ENCODE measurements around the gene GRPEL1. TPM values are rescaled to one million over a fixed set of nuclear protein-coding genes. Genes with fewer than 3 reads are reported as not detected.

GRPEL1 gene
- total RNA-seq, 1 experiment from 2014 or later, result 74.5 TPM

DNA sequence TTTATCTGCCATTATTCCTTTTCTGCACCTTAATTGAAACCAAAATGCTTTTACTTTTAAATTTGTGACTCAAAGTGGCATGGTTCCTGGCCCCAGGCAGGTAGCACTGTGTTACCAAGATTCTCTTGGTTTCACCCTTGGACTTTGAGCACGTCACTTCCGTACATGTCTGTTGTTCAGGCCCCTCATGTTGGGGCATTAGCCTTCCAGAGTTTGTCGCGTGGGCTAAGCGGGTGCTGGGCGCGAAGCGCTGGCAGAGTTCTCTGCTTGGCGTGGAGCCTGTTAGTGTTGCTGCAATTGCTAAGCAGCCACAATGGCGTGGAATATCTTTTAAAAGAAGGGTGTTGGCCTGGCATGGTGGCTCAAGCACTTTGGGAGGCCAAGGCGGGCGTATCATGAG lies 38.7 kb downstream of the GRPEL1 start:
- H3K79me2 ChIP-seq (ENCODE audit: low read length), result no peaks in the 10 kb centered on the region
- DNase-seq (no peak), ATAC-seq (no peak)
- ChIA-PET CTCF (no interaction called here), POLR2A (ENCODE audit: unreplicated experiment) (no interaction called here)
- no peak overlapping the region for H3K4me2 ChIP-seq (ENCODE audit: low read length)
- no peaks in the 10 kb centered on the region for H3K9me2 ChIP-seq (replicated peaks; ENCODE audit: low read length)
- BruUV-seq (replicated peaks), result no TSS peak
- TF ChIP-seq, protein P1, sequence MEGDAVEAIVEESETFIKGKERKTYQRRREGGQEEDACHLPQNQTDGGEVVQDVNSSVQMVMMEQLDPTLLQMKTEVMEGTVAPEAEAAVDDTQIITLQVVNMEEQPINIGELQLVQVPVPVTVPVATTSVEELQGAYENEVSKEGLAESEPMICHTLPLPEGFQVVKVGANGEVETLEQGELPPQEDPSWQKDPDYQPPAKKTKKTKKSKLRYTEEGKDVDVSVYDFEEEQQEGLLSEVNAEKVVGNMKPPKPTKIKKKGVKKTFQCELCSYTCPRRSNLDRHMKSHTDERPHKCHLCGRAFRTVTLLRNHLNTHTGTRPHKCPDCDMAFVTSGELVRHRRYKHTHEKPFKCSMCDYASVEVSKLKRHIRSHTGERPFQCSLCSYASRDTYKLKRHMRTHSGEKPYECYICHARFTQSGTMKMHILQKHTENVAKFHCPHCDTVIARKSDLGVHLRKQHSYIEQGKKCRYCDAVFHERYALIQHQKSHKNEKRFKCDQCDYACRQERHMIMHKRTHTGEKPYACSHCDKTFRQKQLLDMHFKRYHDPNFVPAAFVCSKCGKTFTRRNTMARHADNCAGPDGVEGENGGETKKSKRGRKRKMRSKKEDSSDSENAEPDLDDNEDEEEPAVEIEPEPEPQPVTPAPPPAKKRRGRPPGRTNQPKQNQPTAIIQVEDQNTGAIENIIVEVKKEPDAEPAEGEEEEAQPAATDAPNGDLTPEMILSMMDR (conservative IDR thresholded peaks at IDR 0.05; ENCODE audit: low read depth, low read length), result no peak
- TF ChIP-seq EZH2phosphoT487 (IDR thresholded peaks at IDR 0.05; ENCODE audit: borderline replicate concordance, low read length), result no peak
- TF ChIP-seq EZH2 (IDR thresholded peaks at IDR 0.05; ENCODE audit: low read length, unreplicated experiment), result no peak
- H4K20me1 ChIP-seq (ENCODE audit: low read length), result no peaks in the 10 kb centered on the region
- no peaks in the 10 kb centered on the region for H3K27me3 ChIP-seq (ENCODE audit: low read length)
- H2AFZ ChIP-seq (ENCODE audit: low read length), result no peak overlapping the region
- peaks cover 10% of the 10 kb centered on the region for H3K36me3 ChIP-seq (ENCODE audit: low read depth, low read length)
- no peaks in the 10 kb centered on the region for H3K9me3 ChIP-seq (ENCODE audit: low read length)
- H3K4me3 ChIP-seq (ENCODE audit: low read length), result no peak overlapping the region
- peaks cover 7% of the 10 kb centered on the region for H3K4me1 ChIP-seq (ENCODE audit: insufficient read depth, low read length)
- no peak overlapping the region for H3K27ac ChIP-seq (ENCODE audit: low read length)
- no peaks in the 10 kb centered on the region for H3F3A ChIP-seq (ENCODE audit: low read length, unreplicated experiment)
- no peak overlapping the region for H3K9ac ChIP-seq (ENCODE audit: low read length)
- intact Hi-C loops (cut with micrococcal nuclease), result no loop called here

DNA sequence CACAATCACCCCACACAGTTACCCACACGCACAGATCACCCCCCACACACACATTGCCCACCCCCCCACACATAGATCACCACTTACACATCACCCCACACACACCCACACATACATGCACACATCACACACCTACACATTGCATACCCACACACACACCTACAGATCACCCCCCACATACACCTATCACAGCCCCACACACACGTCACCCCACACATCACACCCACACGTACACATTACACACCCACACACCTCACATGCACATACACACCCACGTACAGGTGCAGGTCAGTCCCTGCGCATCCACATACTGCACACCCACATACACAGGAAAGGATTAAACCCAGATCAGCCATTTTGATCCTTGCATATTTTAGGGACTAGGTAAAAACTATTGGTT lies 40.0 kb downstream of the GRPEL1 start:
- no peak overlapping the region for H3K4me2 ChIP-seq (ENCODE audit: low read length)
- H3K4me3 ChIP-seq (ENCODE audit: low read length), result no peak overlapping the region
- DNase-seq (no peak), ATAC-seq (no peak)
- H3K4me1 ChIP-seq (ENCODE audit: insufficient read depth, low read length), result no peaks in the 10 kb centered on the region; the same call in 1 of the 2 replicates
- no peaks in the 10 kb centered on the region for H3K9me3 ChIP-seq (ENCODE audit: low read length)
- H4K20me1 ChIP-seq (ENCODE audit: low read length), result no peaks in the 10 kb centered on the region
- H3F3A ChIP-seq (ENCODE audit: low read length, unreplicated experiment), result no peaks in the 10 kb centered on the region
- TF ChIP-seq EZH2 (IDR thresholded peaks at IDR 0.05; ENCODE audit: low read length, unreplicated experiment), result no peak
- TF ChIP-seq, protein P1 (conservative IDR thresholded peaks at IDR 0.05; ENCODE audit: low read depth, low read length), result no peak
- TF ChIP-seq EZH2phosphoT487 (IDR thresholded peaks at IDR 0.05; ENCODE audit: borderline replicate concordance, low read length), result no peak
- intact Hi-C loops (cut with micrococcal nuclease), result no loop called here
- CTCF ChIA-PET, result no interaction called here
- POLR2A ChIA-PET (ENCODE audit: unreplicated experiment), result no interaction called here
- no peaks in the 10 kb centered on the region; the same call in 1 of the 2 replicates for H3K79me2 ChIP-seq (ENCODE audit: low read length)
- H2AFZ ChIP-seq (ENCODE audit: low read length), result no peak overlapping the region
- no peak overlapping the region for H3K27ac ChIP-seq (ENCODE audit: low read length)
- BruUV-seq (replicated peaks), result no TSS peak
- no peak overlapping the region for H3K9ac ChIP-seq (ENCODE audit: low read length)
- H3K36me3 ChIP-seq (ENCODE audit: low read depth, low read length), result peaks cover 13% of the 10 kb centered on the region
- H3K9me2 ChIP-seq (replicated peaks; ENCODE audit: low read length), result no peaks in the 10 kb centered on the region
- no peaks in the 10 kb centered on the region for H3K27me3 ChIP-seq (ENCODE audit: low read length)

DNA sequence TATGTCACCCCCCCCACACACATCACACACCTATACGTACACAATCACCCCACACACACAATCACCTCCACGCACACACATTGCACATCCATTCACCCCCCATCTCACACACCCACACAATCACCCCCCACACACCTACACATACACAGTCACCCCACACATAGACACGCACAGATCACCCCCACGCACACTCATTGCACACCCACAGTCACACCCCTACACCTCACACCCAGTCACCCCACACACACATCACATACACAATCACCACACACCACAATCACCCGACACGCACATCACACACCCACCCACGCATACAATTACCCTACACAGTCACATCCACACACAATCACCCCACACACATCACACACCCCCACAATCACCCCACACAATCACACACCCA lies 40.6 kb downstream of the GRPEL1 start:
- H3K27ac ChIP-seq (ENCODE audit: low read length), result no peak overlapping the region
- no peak for DNase-seq
- H3K4me1 ChIP-seq (ENCODE audit: insufficient read depth, low read length), result peaks cover 4% of the 10 kb centered on the region
- intact Hi-C loops (cut with micrococcal nuclease), result no loop called here
- H3K9ac ChIP-seq (ENCODE audit: low read length), result no peak overlapping the region
- no peak for ATAC-seq
- H3F3A ChIP-seq (ENCODE audit: low read length, unreplicated experiment), result no peaks in the 10 kb centered on the region
- H3K9me2 ChIP-seq (replicated peaks; ENCODE audit: low read length), result no peaks in the 10 kb centered on the region
- H4K20me1 ChIP-seq (ENCODE audit: low read length), result no peaks in the 10 kb centered on the region
- no peak overlapping the region for H3K4me2 ChIP-seq (ENCODE audit: low read length)
- peaks cover 13% of the 10 kb centered on the region for H3K36me3 ChIP-seq (ENCODE audit: low read depth, low read length)
- H3K27me3 ChIP-seq (ENCODE audit: low read length), result no peaks in the 10 kb centered on the region
- TF ChIP-seq EZH2phosphoT487 (IDR thresholded peaks at IDR 0.05; ENCODE audit: borderline replicate concordance, low read length) (no peak), EZH2 (IDR thresholded peaks at IDR 0.05; ENCODE audit: low read length, unreplicated experiment) (no peak)
- TF ChIP-seq, protein P1 (conservative IDR thresholded peaks at IDR 0.05; ENCODE audit: low read depth, low read length), result no peak
- no TSS peak for BruUV-seq (replicated peaks)
- POLR2A ChIA-PET (ENCODE audit: unreplicated experiment), result no interaction called here
- H3K79me2 ChIP-seq (ENCODE audit: low read length), result no peaks in the 10 kb centered on the region; the same call in 1 of the 2 replicates
- CTCF ChIA-PET, result no interaction called here
- no peaks in the 10 kb centered on the region for H3K9me3 ChIP-seq (ENCODE audit: low read length)
- H3K4me3 ChIP-seq (ENCODE audit: low read length), result no peak overlapping the region
- no peak overlapping the region for H2AFZ ChIP-seq (ENCODE audit: low read length)
